ENCODE results near the gene NUP50.

Gene NUP50

GRCh38 chr22:45230026-45230721 is 66.4 kb downstream of the NUP50 start:
- no peak for TF ChIP-seq CTCF (IDR thresholded peaks at IDR 0.05; ENCODE audit: low read depth, low read length, missing control alignments)
- in situ Hi-C loops (cut with HindIII; ENCODE audit: low sequenced_read_pairs), result no loop called here
- no peak overlapping the region for H3K4me3 ChIP-seq (ENCODE audit: low read depth, low read length)
- DNase-seq (ENCODE audit: low read depth), result no peak

GRCh38 chr22:45231293-45231692 is 67.6 kb downstream of the NUP50 start:
- no peak for TF ChIP-seq CTCF (IDR thresholded peaks at IDR 0.05; ENCODE audit: low read depth, low read length, missing control alignments)
- in situ Hi-C loops (cut with HindIII; ENCODE audit: low sequenced_read_pairs), result no loop called here
- no peak for DNase-seq (ENCODE audit: low read depth)
- no peak overlapping the region for H3K4me3 ChIP-seq (ENCODE audit: low read depth, low read length)

DNA sequence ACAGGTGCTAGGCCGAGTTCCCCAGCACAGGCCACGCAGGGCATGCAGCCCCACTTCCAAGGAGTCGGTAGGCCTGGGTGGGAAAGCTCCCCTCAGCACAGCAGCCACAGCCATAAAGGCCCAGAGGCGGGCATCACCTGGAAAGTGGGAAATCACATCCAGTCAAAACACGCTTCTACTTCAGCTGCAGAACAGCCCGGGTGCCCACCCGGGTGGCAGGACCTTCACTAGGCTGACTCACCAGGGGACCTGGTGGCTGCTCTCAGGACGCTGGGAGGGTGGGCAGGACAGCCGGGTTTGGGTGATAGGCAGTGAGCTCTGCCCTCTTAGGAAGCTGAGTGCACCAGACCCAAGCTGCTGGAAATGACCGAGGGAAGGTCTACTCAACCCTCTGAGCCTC is 69.7 kb downstream of the NUP50 start:
- no peak for TF ChIP-seq CTCF (IDR thresholded peaks at IDR 0.05; ENCODE audit: low read depth, low read length, missing control alignments)
- in situ Hi-C loops (cut with HindIII; ENCODE audit: low sequenced_read_pairs), result no loop called here
- H3K4me3 ChIP-seq (ENCODE audit: low read depth, low read length), result no peak overlapping the region
- DNase-seq (ENCODE audit: low read depth), result no peak

DNA sequence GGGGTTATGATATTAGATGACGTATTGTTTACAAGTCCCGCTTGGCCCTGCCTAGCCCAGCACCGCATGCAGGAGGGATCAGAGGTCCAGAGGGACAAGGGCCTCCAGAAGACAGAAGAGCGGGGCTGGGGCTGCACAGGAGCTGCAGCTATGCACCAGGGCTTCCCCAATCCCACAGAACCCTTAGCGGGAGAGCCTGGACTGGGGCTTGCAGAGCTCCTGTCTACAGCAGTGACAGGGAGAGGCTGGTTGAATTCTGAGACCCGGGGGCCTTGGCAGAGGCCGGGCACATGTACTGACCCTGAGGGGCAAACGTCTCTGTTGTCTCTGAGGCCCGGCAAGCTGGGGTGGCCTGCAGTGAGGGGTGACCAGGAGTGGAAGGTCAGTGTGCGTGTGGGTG is 70.1 kb downstream of the NUP50 start:
- in situ Hi-C loops (cut with HindIII; ENCODE audit: low sequenced_read_pairs), result no loop called here
- DNase-seq (ENCODE audit: low read depth), result no peak
- TF ChIP-seq CTCF (IDR thresholded peaks at IDR 0.05; ENCODE audit: low read depth, low read length, missing control alignments), result no peak
- H3K4me3 ChIP-seq (ENCODE audit: low read depth, low read length), result no peak overlapping the region

DNA sequence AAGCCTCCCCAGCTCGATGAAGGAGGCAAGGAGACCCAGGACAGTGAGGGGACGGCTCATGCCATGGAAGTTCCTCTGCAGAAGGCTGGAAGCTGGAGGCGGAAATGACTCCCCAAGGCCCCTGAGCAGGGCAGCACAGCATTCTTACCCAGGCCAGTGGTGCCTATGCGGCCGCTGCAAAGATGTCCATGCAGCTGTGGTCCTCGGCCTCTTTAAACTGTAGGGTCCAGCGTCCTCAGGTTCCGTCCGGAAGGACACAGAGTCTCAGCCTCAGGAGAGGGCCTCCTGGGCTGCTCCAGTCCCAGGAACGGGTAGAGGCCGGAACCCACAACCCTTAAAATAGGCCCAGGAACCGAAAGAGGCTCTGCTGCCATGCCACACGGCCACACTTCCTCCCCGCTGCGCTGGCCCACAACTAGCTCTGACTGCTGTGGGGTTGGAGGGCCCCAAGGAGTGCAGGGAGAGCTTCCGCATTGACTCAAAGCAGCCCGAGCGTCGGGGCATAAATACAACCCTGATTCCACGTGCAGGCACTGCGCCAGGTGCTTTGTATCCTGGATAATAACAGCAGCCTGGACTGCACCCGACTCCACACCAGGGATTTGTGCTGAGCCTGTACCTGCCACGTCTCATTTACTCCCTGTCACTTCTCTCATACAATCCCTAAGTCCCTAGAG is 71.5 kb downstream of the NUP50 start:
- DNase-seq (ENCODE audit: low read depth), result no peak
- no peak overlapping the region for H3K4me3 ChIP-seq (ENCODE audit: low read depth, low read length)
- TF ChIP-seq CTCF (IDR thresholded peaks at IDR 0.05; ENCODE audit: low read depth, low read length, missing control alignments), result no peak
- in situ Hi-C loops (cut with HindIII; ENCODE audit: low sequenced_read_pairs), result no loop called here

- DNase-seq (ENCODE audit: low read depth), result no peak
- no peak for TF ChIP-seq CTCF (IDR thresholded peaks at IDR 0.05; ENCODE audit: low read depth, low read length, missing control alignments)
- in situ Hi-C loops (cut with HindIII; ENCODE audit: low sequenced_read_pairs), result no loop called here
- no peak overlapping the region for H3K4me3 ChIP-seq (ENCODE audit: low read depth, low read length)
Observed at GRCh38 chr22:45235851-45236342, 72.2 kb downstream of the NUP50 start.
